IPS DF 4.7 (cell line): ENCODE measurements around the gene AADACL4.
"Not testable (repeated sequence)": the region's sequence is repeated elsewhere in the genome, so short reads cannot be mapped to it uniquely, and the experiment has no call there.

Source experiments
- DNase-seq: peaks from one replicate; pipeline ENCODE4 v3.0.0-alpha.2; 2013; ENCODE audit warnings: low spot score; ENCODE audit errors: extremely low read depth

AADACL4 gene

GRCh38 chr1:12709696-12710095 is 65.8 kb downstream of the AADACL4 start:
- no peak for DNase-seq

DNA sequence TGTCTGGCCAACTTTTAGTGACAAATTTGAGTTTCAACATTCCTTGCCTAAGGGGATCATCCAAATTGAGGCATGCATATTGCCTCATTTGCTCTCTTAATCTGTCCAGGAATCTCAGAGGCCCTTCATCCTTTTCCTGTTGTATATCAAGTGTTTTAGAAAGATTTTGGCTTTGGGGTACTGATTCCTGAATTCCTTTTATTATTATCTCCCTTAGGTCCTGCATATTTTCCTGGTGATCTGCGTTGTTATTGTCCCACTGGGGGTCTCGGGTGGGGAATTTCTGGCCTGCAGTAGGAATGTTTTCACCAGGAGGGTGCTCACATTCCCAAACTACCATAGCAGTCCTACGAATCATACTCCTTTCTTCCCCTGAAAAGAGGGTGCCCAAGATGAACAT is 67.7 kb downstream of the AADACL4 start:
- DNase-seq = no peak

GRCh38 chr1:12712076-12712475 is 68.2 kb downstream of the AADACL4 start:
- no peak for DNase-seq

GRCh38 chr1:12712929-12713328 is 69.0 kb downstream of the AADACL4 start:
- no peak for DNase-seq

- not testable (repeated sequence) for DNase-seq
Measured at GRCh38 chr1:12713651-12714050, 69.8 kb downstream of the AADACL4 start.

DNA sequence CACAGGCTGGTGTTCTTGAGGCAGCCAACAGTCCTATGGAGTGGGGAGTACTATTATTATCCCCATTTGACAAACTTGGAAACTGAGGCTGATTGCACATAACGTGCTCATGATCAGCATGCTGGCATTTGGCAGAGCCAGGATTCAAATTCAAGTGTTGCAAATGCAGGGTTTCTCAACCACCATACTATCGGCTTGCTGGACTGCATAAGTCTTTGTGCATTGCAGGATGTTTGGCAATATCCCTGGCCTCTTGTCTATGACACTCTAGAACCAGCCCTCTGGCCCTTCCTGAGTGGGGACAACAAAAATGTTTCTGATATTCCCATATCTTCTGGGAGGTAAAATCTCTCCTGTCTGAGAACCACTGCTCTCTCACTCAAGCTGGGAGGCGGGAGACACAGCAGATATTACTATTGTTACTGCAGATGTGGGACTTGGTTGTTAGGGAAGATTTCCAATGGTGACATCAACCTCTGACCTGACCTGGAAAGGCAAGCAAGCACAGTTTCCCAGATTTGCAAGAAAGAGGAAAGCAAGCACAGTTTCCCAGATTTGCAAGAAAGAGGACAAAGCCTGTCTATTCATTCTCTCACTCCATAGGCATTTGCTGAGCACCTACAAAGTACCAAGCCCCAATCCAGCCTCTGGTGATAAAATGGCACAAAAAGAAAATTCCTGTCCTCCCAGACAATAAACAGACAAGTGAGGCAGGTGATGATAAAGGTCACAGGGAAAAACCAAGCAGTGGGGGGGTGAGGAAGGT is 71.0 kb downstream of the AADACL4 start:
- no peak for DNase-seq

DNA sequence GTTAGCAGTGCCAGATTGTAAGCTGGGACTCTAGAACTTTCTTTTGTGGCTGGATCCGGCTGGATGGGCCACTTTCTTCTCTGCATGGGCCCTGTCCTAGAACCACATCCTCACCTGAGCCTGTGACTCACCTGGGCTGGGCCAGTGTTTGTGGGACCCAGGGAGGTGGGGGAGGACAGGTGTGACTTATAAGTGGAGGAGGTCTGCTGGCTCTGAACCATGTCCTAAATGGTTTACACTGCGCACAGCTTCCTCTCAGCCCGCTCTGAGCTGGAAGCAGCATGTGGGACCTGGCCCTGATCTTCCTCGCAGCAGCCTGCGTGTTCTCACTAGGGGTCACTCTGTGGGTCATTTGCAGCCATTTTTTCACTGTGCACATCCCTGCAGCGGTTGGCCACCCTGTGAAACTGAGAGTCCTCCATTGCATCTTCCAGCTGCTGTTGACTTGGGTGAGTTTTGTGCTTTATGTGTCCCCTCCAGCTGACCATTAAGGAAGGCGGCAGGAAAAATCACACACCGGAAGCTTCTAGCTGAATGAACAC is 72.1 kb downstream of the AADACL4 start, which contains the start of gene AADACL3:
AADACL3 (plus strand) TSS at position 215 of the 542 bp plus-strand sequence; CDS start at position 282, 67 bp downstream.
- no peak for DNase-seq
